SHP77 (cell line): ENCODE data around the gene NUDT14.

Experiments used
- DNase-seq, 2 experiments: peaks; one replicate each; lab custom pipeline; 2025; lab: John Stamatoyannopoulos, UW

The NUDT14 gene

DNA sequence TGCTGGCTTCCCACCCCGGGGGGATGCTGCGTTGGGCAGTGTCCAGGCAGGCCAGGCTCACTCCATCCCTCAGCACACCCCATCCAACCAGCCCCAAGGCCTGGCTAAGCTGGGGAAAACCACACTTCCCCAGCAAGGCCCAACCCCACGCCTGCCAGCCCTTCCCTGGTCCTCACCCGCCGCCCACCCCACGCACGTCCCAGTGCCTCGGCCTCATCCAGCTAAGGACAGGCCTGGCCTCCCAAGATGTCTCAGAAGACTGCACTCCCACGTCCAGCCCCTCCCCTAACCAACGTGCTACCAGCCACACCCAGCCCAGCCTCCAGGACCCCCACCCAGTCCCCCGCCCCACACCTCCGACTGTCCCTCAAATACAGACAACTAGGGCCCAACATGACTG, 22.3 kb downstream of the NUDT14 start:
- DNase-seq, result no peak

DNA sequence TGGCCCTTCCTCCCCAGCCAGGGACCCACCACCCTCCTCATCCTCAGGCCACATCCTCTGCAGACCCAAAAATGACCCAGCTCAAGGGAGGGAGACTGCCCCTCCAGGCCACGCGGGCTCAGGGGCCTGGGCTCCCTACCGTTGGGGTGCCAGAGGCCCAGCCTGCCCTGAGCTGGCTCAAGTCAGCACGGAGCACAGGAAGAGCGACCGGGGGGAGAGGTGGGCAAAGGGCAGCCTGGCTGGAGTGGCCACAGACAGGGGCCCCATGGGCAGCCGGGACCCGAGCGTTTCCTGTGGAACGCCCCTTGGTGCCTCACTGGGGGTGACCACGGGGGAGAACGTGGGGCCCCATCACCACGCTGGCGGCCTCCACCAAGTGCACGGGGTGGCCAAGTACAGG, 23.2 kb downstream of the NUDT14 start:
- DNase-seq, result no peak

DNA sequence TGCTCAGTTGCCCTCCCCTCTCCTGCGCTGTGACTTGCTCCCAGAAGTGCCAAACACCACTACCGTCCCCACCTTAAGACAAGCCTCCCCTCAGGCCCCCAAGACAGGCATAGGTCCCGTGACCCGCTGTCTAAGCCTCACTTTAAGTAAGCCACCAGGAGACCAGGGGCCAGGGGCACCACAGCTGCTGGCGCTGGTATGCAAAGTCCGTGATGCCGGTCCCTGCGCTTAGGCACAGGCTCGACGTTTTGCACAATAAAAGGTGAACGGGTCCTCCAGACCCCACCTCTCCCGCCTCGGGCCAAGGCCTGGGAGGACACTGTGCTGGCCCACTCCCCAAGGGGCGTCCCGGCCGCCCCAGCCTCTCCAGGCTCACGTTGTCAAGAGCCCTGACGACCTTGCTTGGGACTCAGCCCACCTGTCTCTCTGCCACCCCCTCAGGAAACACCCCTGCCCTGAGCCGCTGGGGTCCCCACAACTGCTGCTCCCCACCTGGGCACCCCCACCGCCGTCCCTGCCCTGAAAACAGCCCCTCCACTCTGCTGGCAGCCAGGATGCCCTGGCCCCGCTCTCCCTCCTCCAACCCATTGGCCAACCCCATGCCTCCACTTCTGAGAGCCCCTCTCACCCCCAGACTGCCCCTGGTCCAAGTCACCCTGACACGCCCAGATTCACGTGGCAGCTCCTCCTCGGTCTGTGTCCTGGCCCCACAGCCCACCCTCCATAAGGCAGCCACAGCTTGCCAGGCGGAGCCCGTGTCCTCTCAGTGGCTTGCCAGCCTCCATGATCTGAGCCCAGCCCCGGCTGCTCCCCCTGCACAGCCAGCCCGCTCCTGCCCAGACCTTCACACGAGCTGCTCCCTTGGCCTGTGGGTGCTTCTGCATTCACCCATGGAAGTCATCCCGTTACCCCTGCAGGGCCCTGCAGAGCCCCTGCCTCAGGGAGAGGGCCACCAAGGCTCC, 24.4 kb downstream of the NUDT14 start:
- DNase-seq, result no peak

DNA sequence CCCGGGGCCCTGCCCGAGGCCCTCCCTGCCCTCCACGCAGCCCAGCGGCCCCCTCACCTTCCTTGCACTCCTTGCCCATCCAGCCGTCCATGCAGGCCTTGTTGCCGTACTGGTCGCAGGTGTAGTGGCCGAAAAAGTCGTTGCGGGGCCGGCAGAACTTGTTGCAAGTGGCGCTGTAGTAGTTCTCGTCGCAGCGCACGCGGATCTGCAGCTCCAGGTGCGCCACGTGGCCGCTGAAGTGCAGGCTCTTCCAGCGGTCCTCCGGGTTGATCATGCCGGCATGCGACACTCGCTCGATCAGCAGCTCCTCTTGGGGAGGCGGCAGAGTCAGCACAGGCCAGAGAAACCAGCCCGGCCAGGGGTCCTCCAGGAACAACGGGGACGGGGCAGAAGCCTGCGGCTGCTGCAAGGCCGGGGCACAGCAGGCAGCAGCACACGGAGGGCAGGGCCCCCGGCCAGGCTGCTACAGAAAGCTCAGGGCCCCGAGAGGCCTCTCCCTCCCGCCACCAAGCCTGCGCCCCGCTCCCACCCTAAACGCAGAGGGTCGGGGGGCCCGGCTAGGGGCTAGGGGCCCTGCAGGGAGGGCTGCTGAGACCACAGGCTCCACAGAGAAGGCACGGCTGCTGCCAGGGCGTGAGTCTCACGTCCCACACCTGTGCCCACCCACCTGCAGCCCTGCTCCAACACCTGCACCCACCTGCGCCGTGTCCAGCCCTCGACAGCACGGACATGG, 25.3 kb downstream of the NUDT14 start:
- DNase-seq, result no peak

DNA sequence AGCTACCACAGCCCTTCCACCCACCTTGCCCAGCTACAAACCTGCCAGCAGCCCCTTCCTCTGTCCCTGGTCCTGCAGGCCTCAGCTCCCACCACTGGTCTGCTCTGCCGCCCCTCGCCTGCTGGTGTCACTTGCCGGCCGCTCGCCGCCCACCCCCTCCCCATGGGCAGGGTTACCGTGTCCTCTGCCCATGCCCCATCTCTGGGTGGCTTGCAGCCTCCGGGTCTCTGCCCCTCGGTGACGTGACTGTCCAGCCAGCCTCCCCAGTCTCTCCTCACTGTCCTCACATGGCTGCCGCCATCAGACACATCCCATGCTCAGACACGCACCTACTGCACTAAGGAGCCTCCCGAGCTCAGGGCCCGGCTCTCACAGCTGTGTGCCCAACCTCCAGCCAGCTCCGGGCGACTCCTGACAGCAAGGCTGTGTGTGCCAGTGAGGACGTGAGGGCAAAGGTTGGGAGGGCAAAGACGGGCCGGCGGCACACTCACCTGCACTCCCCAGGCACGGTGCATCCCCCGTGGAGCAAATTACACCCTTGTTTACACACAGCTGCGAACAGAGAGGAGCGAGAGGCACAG, 26.0 kb downstream of the NUDT14 start:
- no peak for DNase-seq

DNA sequence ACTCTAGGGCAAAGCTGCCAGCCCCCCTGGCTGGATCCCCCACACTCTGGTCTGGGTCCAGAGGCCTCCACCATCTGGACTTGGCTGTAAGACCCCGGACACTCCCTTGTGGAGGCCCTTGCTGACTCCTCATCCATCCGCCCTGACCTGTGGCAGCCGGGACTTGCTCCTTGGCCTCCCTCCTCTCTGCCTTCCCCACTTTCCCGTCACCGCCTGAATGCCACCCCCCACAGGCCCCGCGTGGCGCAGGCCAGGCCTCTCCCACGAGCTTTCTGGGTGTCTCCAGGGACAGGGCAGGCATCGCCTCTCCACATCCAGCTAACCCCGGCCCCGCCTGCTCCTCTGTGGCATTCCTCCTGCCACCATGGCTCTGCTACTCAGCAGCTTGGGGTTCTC, 26.6 kb downstream of the NUDT14 start:
- DNase-seq, result no peak

DNA sequence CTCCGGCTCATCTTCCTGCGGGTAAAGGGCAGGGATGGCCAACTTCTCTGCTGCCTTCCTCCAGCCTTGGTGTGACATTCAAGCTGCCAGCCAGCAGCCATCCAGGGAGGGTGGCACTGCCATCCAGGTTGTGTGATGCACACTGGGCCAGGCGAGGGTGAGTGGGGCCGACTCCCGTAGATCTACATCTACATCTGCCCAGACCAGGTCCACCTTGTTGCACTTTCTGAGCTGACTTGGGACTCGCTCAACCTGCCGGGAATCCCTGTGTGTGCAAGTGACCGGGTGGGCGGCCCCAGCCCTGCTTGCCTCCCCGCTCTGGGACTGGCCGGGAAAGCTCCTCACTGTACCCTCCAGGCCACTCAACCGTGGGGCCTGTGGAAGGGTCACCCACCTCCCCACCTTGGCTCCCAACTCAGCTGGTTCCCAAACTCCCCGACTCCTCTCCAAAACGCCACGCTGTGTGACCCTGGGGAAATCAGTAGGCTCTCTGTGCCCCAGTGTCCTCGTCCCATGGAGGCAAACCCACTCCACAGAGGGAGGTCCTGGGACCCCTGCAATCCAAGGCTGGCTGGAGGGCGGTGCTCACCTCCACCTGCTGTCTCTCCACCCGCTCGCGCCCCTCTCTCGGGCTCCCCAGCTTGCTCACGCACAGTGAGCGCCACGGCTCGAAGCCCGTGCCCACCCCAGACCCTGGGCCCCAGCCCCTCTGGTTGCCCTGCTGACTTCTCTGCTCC, 27.2 kb downstream of the NUDT14 start:
- no peak for DNase-seq

DNA sequence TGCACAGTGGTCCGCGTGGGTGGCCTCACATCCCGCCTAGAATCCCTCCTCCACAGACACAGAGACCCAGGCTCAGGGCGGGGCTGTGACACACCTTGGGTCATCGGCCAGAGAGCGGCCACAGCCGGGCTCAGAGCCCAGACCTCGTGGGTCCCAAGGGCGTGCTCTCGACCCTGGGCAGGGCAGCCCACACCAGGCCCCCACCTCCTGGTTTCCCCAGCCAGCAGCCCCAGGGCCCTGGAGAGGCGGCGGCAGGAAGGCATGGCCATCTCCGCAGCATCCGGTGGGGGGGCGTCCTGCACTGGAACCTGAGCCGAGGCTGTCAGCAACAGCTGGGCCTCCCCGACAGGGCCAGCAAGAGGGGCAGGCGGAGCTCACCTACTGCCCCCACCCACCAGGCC, 27.8 kb downstream of the NUDT14 start:
- no peak for DNase-seq

DNA sequence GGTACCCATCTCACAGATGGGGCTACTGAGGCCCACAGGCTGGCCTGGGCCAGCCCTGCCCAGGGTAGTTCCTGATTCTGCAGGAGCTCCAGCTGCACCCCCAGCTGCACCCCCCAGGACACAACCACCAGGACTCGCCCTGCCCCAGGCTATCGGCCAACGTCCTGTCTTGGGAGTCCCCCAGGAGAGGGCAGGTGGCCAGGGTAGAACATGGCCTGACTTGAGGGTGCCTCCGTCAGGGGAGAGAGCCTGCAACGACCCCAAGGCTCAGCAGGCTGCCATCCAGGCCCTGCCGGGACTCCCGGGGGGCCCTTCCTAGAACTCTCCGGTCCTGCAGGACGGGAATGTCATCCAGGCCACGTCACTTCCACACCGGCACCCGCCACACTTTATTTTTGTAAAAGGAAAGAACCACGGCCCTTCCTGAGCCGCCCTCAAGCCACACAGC, 28.3 kb downstream of the NUDT14 start:
- no peak for DNase-seq

DNA sequence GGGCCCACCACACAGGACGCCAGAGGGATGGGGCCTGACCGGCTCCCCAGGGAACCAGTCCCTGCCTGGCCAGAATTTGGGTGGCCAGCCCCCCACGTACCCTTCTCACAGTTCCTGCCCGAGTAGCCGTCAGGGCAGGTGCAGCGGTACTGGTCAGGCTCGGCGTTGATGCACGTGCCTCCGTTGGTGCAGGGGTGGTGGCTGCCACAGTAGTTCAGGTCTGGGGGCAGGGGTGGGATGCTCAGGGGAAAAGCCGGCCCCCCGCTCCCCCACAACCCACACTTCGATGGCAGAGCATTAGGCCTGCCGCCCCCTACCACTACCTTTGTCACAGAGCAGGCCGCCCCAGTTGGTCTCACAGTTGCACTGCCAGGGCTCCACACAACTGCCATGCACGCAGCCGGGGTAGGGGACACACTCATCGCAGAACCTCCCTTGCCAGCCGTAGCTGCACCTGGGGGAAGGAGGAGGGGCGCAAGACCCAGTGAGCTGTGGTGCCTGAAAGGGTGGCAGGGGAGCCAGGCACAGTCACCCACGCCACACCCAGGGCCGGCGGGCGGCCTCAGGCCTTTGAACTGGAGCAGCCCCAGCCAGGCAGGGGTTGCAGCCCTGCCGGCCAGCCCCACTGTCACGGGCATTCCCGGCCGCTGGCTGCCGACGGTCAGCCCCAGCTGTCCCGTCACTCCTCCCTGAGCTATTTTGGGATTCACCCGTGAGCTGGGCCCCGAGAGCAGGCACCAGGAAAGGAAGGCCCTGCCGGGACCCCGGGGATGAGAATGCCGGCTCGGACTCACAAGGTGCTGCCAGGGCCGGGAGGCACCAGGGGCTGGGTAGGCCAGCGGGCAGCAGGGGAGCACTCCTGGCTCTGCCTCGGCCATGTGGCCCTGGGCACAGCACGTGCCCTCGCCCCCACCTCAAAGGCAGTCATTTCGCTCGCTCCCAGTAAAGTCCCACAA, 29.0 kb downstream of the NUDT14 start:
- no peak for DNase-seq

DNA sequence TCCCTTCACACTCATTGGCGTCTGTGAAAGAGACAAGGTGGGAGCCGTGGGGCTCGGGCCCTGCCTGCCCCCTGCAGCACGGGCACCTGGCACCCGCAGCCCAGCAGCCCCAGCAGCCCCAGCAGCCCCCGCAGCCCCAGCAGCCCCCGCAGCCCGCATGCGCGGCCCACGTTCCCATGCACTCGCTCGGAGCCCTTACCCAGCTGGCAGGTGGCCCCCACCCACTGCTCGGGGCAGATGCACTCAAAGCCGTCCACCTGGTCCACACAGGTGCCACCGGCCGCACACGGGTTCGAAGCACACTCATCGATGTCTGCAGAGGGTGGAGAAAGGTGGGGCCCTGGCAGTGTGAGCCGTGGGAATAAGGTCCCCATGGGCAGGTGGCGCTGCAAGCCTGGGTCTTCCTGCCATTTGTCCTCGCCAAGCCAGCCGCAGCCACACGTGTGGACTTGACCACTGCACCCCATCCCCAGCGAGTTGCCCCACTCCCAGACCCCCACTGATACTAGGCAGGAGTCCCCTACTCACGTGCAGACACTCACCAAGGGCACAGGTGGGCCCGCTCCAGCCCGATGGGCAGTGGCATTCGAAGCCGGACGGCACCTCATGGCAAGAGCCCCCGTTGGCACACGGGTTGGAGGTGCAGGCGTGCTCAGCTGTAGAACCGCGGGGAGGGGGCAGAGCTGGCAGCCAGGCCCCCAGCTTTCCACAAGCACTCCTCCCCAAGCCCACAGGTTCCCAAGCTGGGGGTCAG, 29.9 kb downstream of the NUDT14 start:
- no peak for DNase-seq

DNA sequence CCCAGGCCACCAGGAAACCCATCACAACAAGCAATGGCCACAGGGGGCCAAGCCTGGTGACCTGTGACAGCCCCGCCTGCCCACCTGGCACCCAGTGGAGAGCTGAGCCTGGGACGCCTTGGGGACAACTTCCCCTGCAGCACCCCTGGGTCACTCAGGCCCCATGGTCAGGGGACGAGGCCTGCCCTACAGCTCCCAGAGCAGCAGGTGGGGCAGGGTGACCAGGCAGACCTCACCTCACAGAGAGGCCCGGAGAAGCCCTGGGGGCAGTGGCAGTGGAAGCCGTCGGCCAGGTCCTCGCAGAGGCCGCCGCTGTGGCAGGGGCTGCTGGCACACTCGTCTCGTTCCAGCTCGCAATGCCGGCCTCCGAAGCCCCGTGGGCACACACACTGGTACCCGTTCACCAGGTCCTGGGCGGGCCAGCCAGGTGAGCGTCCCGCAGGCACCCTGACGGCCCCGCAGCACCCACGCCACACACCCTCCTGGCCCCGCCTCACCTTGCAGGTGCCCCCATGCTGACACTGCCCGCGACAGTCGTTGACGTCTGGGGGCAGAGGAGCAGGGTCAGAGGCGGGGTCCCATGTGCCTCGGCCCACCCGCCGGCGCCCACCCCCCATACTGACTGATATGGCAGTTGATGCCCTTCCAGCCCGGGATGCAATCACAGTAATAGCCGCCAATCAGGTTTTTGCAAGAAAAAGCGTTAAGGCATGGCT, 30.6 kb downstream of the NUDT14 start:
- no peak for DNase-seq

DNA sequence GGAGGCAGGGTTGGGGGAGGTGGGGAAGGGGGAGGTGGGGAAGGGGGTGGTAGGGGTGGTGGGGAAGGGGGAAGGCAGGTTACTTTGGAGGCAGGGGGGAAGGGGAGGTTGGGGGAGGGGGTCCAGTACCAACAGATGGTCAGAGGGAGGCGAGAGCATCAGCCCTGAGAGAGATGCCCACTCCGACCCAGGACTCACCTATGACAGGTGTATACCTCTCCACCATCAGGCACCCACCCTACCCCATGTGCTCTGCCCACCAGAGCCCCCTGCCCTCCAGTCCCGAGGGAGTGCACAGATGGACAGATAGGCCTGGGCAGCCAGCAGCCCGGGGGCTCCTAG, 31.1 kb downstream of the NUDT14 start:
- DNase-seq, result no peak

DNA sequence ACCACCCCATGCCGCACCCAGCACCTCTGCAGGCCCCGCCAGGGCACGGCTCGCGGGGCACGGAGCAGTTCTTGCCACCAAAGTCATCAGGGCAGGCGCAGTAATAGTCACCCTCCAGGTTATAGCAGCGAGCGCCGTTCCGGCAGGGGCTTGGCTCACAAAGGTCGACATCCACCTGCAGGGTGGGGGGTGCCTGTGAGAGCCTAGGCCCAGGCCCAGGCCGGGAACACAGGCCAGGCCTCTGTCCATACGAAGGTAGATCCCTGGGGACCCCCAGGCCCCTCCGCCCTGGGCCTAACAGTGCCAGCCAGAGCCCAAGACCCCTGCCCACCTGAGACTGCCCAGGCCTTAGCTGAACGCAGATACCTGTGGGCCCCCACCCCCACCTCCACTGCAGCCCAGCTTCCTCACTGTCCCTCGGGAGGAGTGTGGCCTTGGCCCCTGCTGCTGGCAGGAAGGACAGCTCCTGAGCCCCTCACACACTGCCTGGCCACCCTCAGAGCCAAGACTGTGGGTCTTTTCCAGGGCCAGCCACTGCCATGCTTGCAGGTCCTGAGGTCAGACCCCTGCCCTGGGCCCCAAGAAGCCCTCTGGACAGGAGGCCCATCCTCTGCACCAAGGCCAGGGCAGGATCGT, 31.8 kb downstream of the NUDT14 start:
- no peak for DNase-seq

DNA sequence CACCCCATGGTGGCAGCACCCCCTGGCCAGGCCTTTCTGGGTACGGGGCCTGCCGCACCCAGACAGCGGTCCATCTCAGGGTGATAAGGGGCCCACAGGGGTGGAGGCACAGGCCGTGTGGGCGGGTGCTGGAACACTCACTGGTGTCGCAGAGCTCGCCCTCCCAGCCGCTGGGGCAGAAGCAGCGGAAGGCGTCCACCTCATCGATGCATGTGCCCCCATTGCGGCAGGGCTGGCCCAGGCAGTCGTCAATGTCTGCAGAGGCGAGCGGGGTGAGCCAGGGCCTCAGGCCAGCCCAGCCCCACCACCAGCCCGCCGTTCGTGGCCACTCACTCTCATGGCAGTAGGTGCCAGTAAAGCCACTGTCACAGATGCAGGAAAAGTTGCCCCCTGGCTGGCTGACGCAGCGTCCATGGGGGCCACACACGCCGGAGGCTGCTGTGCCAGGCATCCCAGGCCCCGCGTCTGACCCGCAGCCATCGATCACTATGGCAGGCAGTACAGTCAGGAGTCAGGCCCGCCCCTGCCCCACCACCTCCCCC, 32.4 kb downstream of the NUDT14 start:
- DNase-seq, result no peak

DNA sequence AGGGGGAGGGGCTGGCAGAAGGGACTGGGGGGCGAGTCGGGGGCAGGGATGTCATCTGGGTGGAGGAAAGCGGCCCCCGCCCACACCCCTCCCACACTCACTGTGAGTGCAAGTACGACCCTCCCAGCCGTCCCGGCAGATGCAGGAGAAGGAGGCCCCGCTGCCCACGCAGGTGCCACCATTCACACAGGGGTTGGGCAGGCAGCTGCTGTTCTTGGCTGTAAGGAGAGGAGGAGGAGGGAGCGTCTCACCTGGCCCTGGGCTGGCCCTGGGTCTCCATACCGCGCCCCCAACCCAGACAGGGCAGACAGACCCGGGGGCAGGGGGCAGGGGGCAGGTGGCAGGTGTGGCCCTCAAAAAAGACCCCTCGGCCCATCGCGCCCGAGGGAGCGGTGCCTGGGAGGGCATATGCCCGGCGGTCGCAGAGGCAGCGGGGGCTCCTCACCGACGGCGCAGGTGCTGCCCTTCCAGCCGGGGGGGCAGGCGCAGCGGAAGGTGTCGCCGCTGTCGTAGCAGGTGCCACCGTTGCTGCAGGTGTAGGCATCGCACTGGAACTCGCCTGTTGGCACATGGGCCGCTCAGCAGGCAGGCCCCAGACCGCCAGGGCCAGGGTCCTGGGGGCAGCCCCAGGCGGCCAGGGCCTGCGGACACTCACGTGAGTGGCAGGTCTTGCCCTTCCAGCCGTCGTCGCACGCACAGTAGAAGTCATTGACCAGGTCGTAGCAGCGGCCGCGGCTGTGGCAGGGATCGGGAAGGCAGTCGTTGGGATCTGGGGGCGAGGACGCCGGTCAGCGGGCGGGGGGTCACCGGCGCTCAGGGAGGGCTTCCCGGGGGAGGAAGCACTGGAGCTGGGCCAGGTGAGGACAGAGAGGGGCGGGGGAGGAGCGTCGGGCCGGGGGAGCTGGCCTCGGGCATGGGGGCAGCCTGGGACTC, 33.2 kb downstream of the NUDT14 start:
- no peak for DNase-seq

DNA sequence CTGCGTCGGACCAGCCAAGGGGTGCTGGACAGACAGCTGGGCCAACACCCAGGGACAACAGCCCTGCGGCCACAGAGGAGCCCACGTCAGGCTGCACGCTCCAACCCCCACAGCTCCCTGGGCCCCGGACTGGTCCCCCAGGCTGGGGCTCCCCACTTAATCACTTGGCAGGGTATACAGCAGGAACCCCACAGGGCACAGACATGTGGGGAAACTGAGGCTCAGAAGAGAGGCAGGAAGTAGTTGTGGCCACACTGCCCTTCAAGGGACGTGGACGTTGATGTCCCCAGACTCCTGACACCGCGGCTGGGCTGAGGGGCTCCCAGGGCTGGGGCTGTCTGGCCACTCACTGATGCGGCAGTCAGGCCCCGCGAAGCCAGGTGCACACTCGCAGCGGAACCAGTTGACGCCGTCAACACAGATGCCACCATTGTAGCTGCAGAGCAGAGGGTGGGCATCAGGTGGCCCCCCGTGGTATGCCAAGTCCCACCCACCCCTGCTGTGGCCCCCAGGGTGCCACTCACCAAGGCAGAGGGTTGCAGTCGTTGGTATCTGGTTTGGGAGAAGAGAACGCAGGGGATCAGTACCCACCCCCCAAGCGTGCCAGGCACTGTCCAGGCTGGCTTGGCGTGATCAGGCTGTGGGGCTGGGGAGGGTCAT, 34.0 kb downstream of the NUDT14 start:
- no peak for DNase-seq
